Panc1 (cell line): ENCODE data around the gene HGF.

Source experiments
- CTCF ChIP-seq: fragments of 450-650 bp; IDR thresholded peaks from 2 replicates; pipeline ENCODE4 v1.5.1; 2017; ENCODE audit warnings: mild to moderate bottlenecking
- POLR2AphosphoS5 ChIP-seq: IDR thresholded peaks from 2 replicates; pipeline ENCODE4 v1.6.1; 2012; ENCODE audit warnings: mild to moderate bottlenecking, low read depth, low read length, moderate library complexity
- REST ChIP-seq, 2 experiments: IDR thresholded peaks; 2 replicates each; pipeline ENCODE4 v1.6.1; 2011 to 2012; ENCODE audit warnings: low read depth in 2 of 2, control low read depth in 1 of 2, low read length in 1 of 2, mild to moderate bottlenecking in 1 of 2, moderate library complexity in 1 of 2; ENCODE audit not compliant: insufficient read depth in 1 of 2
- SIN3A ChIP-seq: IDR thresholded peaks from 2 replicates; pipeline ENCODE4 v1.6.1; 2012; ENCODE audit warnings: low read depth, mild to moderate bottlenecking, low read length, moderate library complexity, borderline replicate concordance; ENCODE audit not compliant: insufficient read depth

GRCh38 chr7:81779706-81780105 is 9.9 kb upstream of the HGF start:
- no peak for TF ChIP-seq CTCF
- no peak for TF ChIP-seq POLR2AphosphoS5
- TF ChIP-seq SIN3A, result no peak
- no peak for TF ChIP-seq REST (IDR thresholded peaks at IDR 0.05; ENCODE audit: insufficient read depth in 1 of 2, low read depth in 2 of 2, low read length in 1 of 2)
